HG02588 (cell line): ENCODE data around the gene SLC22A14.
"Not testable (repeated sequence)": the region's sequence is repeated elsewhere in the genome, so short reads cannot be mapped to it uniquely, and the experiment has no call there.

Source experiments
- ATAC-seq: cut with Tn5 transposase; IDR thresholded peaks from one replicate; pipeline ENCODE4 v1.9.1; 2021; ENCODE audit warnings: mild to moderate bottlenecking, moderate library complexity; ENCODE audit not compliant: unreplicated experiment

SLC22A14 gene

GRCh38 chr3:38313263-38313662, 31.2 kb downstream of the SLC22A14 start:
- no peak for ATAC-seq

- ATAC-seq: no peak
Observed at GRCh38 chr3:38313695-38314094, 31.6 kb downstream of the SLC22A14 start.

- ATAC-seq: no peak
Observed at GRCh38 chr3:38314112-38314763, 32.1 kb downstream of the SLC22A14 start.

- ATAC-seq: no peak
Observed at GRCh38 chr3:38314764-38315487, 32.8 kb downstream of the SLC22A14 start.

- ATAC-seq: no peak
Observed at GRCh38 chr3:38315488-38316230, 33.6 kb downstream of the SLC22A14 start.

GRCh38 chr3:38316356-38317191, 34.5 kb downstream of the SLC22A14 start:
- ATAC-seq: no peak

GRCh38 chr3:38317192-38317759, 35.2 kb downstream of the SLC22A14 start:
- ATAC-seq: no peak

GRCh38 chr3:38318766-38319671, 36.9 kb downstream of the SLC22A14 start:
- ATAC-seq: no peak

- not testable (repeated sequence) for ATAC-seq
Observed at GRCh38 chr3:38320638-38321037, 38.5 kb downstream of the SLC22A14 start.

- no peak for ATAC-seq
Observed at GRCh38 chr3:38323060-38323459, 41.0 kb downstream of the SLC22A14 start.

GRCh38 chr3:38325256-38325655, 43.2 kb downstream of the SLC22A14 start:
- no peak for ATAC-seq

GRCh38 chr3:38327335-38328009, 45.4 kb downstream of the SLC22A14 start:
- ATAC-seq: no peak

GRCh38 chr3:38331257-38332022, 49.3 kb downstream of the SLC22A14 start:
- ATAC-seq: no peak

GRCh38 chr3:38332201-38332600, 50.1 kb downstream of the SLC22A14 start:
- ATAC-seq: no peak

- no peak for ATAC-seq
Observed at GRCh38 chr3:38334142-38335055, 52.3 kb downstream of the SLC22A14 start.

- ATAC-seq: no peak
Observed at GRCh38 chr3:38335263-38335662, 53.2 kb downstream of the SLC22A14 start.

- ATAC-seq: no peak
Observed at GRCh38 chr3:38337703-38338102, 55.6 kb downstream of the SLC22A14 start.
